Measurements from ENCODE around the gene NDUFA6.
"Not testable (repeated sequence)": the region's sequence is repeated elsewhere in the genome, so short reads cannot be mapped to it uniquely, and the experiment has no call there.

The NDUFA6 gene

GRCh38 chr22:42134100-42135020 lies 43.8 kb upstream of the NDUFA6 start:
- Histone ChIP-seq H3K27me3 (replicated peaks; ENCODE audit: control insufficient read depth, insufficient read depth, low read length) (no peaks in the 10 kb centered on the region), H3K4me3 (replicated peaks; ENCODE audit: low read depth, low read length) (no peak overlapping the region), H3K36me3 (ENCODE audit: control insufficient read depth, insufficient read depth, low read length) (no peaks in the 10 kb centered on the region)
- no peak for TF ChIP-seq CTCF (IDR thresholded peaks at IDR 0.05; ENCODE audit: insufficient read depth, low read length, poor library complexity, severe bottlenecking)
- no peak for DNase-seq (ENCODE audit: extremely low read depth, insufficient read length)

GRCh38 chr22:42132457-42132856 lies 41.9 kb upstream of the NDUFA6 start:
- TF ChIP-seq CTCF (IDR thresholded peaks at IDR 0.05; ENCODE audit: insufficient read depth, low read length, poor library complexity, severe bottlenecking) = no peak
- Histone ChIP-seq H3K36me3 (ENCODE audit: control insufficient read depth, insufficient read depth, low read length) (no peaks in the 10 kb centered on the region), H3K27me3 (replicated peaks; ENCODE audit: control insufficient read depth, insufficient read depth, low read length) (no peaks in the 10 kb centered on the region), H3K4me3 (replicated peaks; ENCODE audit: low read depth, low read length) (no peak overlapping the region)
- DNase-seq (ENCODE audit: extremely low read depth, insufficient read length) = no peak

- DNase-seq (ENCODE audit: extremely low read depth, insufficient read length) = no peak
- TF ChIP-seq CTCF (IDR thresholded peaks at IDR 0.05; ENCODE audit: insufficient read depth, low read length, poor library complexity, severe bottlenecking) = no peak
- no peaks in the 10 kb centered on the region for H3K27me3 ChIP-seq (replicated peaks; ENCODE audit: control insufficient read depth, insufficient read depth, low read length)
- H3K4me3 ChIP-seq (replicated peaks; ENCODE audit: low read depth, low read length) = no peak overlapping the region
- H3K36me3 ChIP-seq (ENCODE audit: control insufficient read depth, insufficient read depth, low read length) = no peaks in the 10 kb centered on the region
Observed at GRCh38 chr22:42131562-42131961, 41.0 kb upstream of the NDUFA6 start.

- not testable (repeated sequence) for H3K36me3 ChIP-seq (ENCODE audit: control insufficient read depth, insufficient read depth, low read length); H3K4me3 ChIP-seq (replicated peaks; ENCODE audit: low read depth, low read length); H3K27me3 ChIP-seq (replicated peaks; ENCODE audit: control insufficient read depth, insufficient read depth, low read length); DNase-seq (ENCODE audit: extremely low read depth, insufficient read length)
Observed at GRCh38 chr22:42130639-42131431, 40.3 kb upstream of the NDUFA6 start, which contains the start of gene CYP2D6. Gene CYP2D6 (minus strand): TSS chr22:42130810. CDS start chr22:42130791, 19 bp downstream.

- not testable (repeated sequence) for H3K4me3 ChIP-seq (replicated peaks; ENCODE audit: low read depth, low read length); H3K36me3 ChIP-seq (ENCODE audit: control insufficient read depth, insufficient read depth, low read length); H3K27me3 ChIP-seq (replicated peaks; ENCODE audit: control insufficient read depth, insufficient read depth, low read length); DNase-seq (ENCODE audit: extremely low read depth, insufficient read length)
Observed at GRCh38 chr22:42130182-42130581, 39.6 kb upstream of the NDUFA6 start.

GRCh38 chr22:42128776-42129694 lies 38.5 kb upstream of the NDUFA6 start:
- not testable (repeated sequence) for H3K4me3 ChIP-seq (replicated peaks; ENCODE audit: low read depth, low read length); H3K36me3 ChIP-seq (ENCODE audit: control insufficient read depth, insufficient read depth, low read length); DNase-seq (ENCODE audit: extremely low read depth, insufficient read length); H3K27me3 ChIP-seq (replicated peaks; ENCODE audit: control insufficient read depth, insufficient read depth, low read length)

GRCh38 chr22:42128007-42128406 lies 37.4 kb upstream of the NDUFA6 start:
- not testable (repeated sequence) for H3K4me3 ChIP-seq (replicated peaks; ENCODE audit: low read depth, low read length); DNase-seq (ENCODE audit: extremely low read depth, insufficient read length); H3K27me3 ChIP-seq (replicated peaks; ENCODE audit: control insufficient read depth, insufficient read depth, low read length); H3K36me3 ChIP-seq (ENCODE audit: control insufficient read depth, insufficient read depth, low read length)

Data from GM06990 (cell line).